Heart left ventricle (tissue), 13 donors: ENCODE measurements around the gene CENPU.

Experiments
- POLR2A ChIP-seq, 2 donors: fragments of 450-650 bp; IDR thresholded peaks; one replicate each; pipeline ENCODE4 v1.6.1; 2017; ENCODE audit warnings: antibody characterized with exemption in 2 of 2, mild to moderate bottlenecking in 2 of 2, moderate library complexity in 2 of 2
- TF ChIP-seq, protein P1 (sequence below), 12 donors: fragments of 200-600 bp; sonication (generic) in 4 of 12; IDR thresholded peaks; one replicate each; pipeline versions ENCODE4 v1.5.0 to v1.8.0; 2018 to 2022; ENCODE audit warnings: antibody characterized with exemption in 12 of 12, mild to moderate bottlenecking in 5 of 12
- donor health status: ischemic (EF 13 %, LVEDD 7.1; RV severe dilation, severe dysfunction).
- donor health status: DM: no; HTN: yes; CAD: no.
- donor health status: DM: no; HTN: no; CAD: no.
- donor health status: ischemic (EF 25% LVEDD 6.9; RV normal size, moderate dysfunction).
- donor health status: ischemic (EF 25% LVEDD 5.7; RV mildly dilated, moderate dysfunction).
- donor health status: ischemic (EF 35%, LVEDD 5.7; RV mildly dilated, moderate dysfunction).
- donor health status: nonischemic (EF 11% LVEDD 7.7; RV severe dilation, severe dysfunction).
- donor health status: DM: yes; HTN: yes; CAD: no.
- donor health status: PGD.
- donor health status: ischemic (EF 29% LVEDD 5.4; RV normal size, mild dysfunction).
- donor health status: nonischemic (EF 23%, LVEDD 6.1; RV moderate dilation, normal function).

DNA sequence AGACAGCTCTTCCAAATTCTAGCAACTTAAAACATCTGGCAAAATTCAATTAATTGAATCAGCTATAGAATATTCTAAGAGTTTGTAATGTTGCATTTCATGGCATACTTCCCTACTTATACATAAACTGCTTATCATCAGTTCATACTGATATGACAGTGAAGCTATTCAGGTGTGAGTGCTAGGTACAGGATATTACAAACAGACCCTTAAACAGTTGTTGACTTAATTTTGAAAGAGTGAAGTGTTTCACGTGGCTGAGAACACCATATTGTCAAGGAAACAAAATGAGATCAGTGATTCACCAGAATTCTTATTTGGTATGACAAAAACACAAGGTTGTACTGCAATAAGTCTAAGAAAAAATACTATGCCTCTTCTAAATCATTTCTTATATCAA lies 27.4 kb downstream of the CENPU start:
- TF ChIP-seq, protein P1, sequence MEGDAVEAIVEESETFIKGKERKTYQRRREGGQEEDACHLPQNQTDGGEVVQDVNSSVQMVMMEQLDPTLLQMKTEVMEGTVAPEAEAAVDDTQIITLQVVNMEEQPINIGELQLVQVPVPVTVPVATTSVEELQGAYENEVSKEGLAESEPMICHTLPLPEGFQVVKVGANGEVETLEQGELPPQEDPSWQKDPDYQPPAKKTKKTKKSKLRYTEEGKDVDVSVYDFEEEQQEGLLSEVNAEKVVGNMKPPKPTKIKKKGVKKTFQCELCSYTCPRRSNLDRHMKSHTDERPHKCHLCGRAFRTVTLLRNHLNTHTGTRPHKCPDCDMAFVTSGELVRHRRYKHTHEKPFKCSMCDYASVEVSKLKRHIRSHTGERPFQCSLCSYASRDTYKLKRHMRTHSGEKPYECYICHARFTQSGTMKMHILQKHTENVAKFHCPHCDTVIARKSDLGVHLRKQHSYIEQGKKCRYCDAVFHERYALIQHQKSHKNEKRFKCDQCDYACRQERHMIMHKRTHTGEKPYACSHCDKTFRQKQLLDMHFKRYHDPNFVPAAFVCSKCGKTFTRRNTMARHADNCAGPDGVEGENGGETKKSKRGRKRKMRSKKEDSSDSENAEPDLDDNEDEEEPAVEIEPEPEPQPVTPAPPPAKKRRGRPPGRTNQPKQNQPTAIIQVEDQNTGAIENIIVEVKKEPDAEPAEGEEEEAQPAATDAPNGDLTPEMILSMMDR (IDR thresholded peaks at IDR 0.05), result no peak
- TF ChIP-seq POLR2A (IDR thresholded peaks at IDR 0.05), result no peak
